Hepatocyte (in vitro differentiated cells): ENCODE data around the gene CRELD2. TPM values are rescaled to one million over a fixed set of nuclear protein-coding genes. Genes with fewer than 3 reads are reported as not detected.

ENCODE experiments used
- DNase-seq: peaks from one replicate; pipeline ENCODE4 v3.0.0-alpha.2; 2016; ENCODE audit warnings: low spot score
- H2AFZ ChIP-seq: fragments of 200-600 bp; sonication (generic); 2 replicates; pipeline ENCODE4 v1.6.0; 2016; ENCODE audit warnings: antibody characterized with exemption, mild to moderate bottlenecking
- H3K27ac ChIP-seq: fragments of 200-600 bp; sonication (generic); 2 replicates; pipeline ENCODE4 v1.5.1; 2016; ENCODE audit warnings: mild to moderate bottlenecking
- H3K27me3 ChIP-seq: fragments of 200-600 bp; sonication (generic); 2 replicates; pipeline ENCODE4 v1.6.1; 2016
- H3K36me3 ChIP-seq: fragments of 200-600 bp; sonication (generic); replicated peaks from 2 replicates; pipeline ENCODE4 v1.5.1; 2016; ENCODE audit warnings: low read depth; ENCODE audit not compliant: insufficient read depth
- H3K4me1 ChIP-seq: fragments of 200-600 bp; sonication (generic); 2 replicates; pipeline ENCODE4 v1.5.1; 2016; ENCODE audit warnings: mild to moderate bottlenecking, moderate library complexity; ENCODE audit not compliant: insufficient read depth
- H3K4me2 ChIP-seq: fragments of 200-600 bp; sonication (generic); 2 replicates; pipeline ENCODE4 v1.6.0; 2016
- H3K4me3 ChIP-seq: fragments of 200-600 bp; sonication (generic); 2 replicates; pipeline ENCODE4 v1.5.1; 2016; ENCODE audit warnings: mild to moderate bottlenecking
- H3K79me2 ChIP-seq: fragments of 200-600 bp; sonication (generic); 2 replicates; pipeline ENCODE4 v1.6.0; 2017; ENCODE audit warnings: mild to moderate bottlenecking
- H3K9me2 ChIP-seq: fragments of 200-600 bp; sonication (generic); replicated peaks from 2 replicates; pipeline ENCODE4 v1.6.0; 2017; ENCODE audit warnings: mild to moderate bottlenecking; ENCODE audit not compliant: insufficient read depth
- H3K9me3 ChIP-seq: fragments of 200-600 bp; sonication (generic); 2 replicates; pipeline ENCODE4 v1.5.1; 2016; ENCODE audit warnings: low read depth, mild to moderate bottlenecking
- H4K20me1 ChIP-seq: fragments of 200-600 bp; sonication (generic); 2 replicates; pipeline ENCODE4 v1.6.0; 2016; ENCODE audit warnings: mild to moderate bottlenecking; ENCODE audit not compliant: insufficient read depth, poor library complexity, severe bottlenecking
- CTCF ChIP-seq: fragments of 200-600 bp; sonication (generic); IDR thresholded peaks from 2 replicates; pipeline ENCODE4 v1.5.1; 2016; ENCODE audit warnings: antibody characterized with exemption, mild to moderate bottlenecking; ENCODE audit not compliant: poor library complexity
- EZH2 ChIP-seq: fragments of 200-600 bp; sonication (generic); IDR thresholded peaks from 2 replicates; pipeline ENCODE4 v1.6.1; 2016; ENCODE audit warnings: antibody characterized with exemption, mild to moderate bottlenecking, borderline replicate concordance
- EZH2phosphoT487 ChIP-seq: fragments of 200-600 bp; sonication (generic); IDR thresholded peaks from one replicate; pipeline ENCODE4 v1.6.1; 2018; ENCODE audit warnings: antibody characterized with exemption, mild to moderate bottlenecking, low read depth, moderate library complexity; ENCODE audit not compliant: unreplicated experiment, severe bottlenecking
- WGBS: methylation state at CpG from one replicate; pipeline ENCODE4 v1.1.6; 2016; ENCODE audit warnings: low lambda C conversion rate; ENCODE audit errors: missing lambda C conversion rate; 5-methylcytosine and 5-hydroxymethylcytosine counted together
- polyA plus RNA-seq: library from polyadenylated mRNA; unstranded; fragments of >200 nt; fragmentation: Nextera tagmentation; extraction: Ambion mirVana; gene quantifications from 2 replicates; pipeline ENCODE4 v1.2.1, GENCODE V29; 2016
- total RNA-seq: library from RNA; depleted of rRNA; stranded (reverse); fragments of >200 nt; gene quantifications from 2 replicates; pipeline ENCODE4 v1.2.3, GENCODE V29; 2014

The CRELD2 gene
- total and polyA plus RNA-seq, 2 experiments from 2014 or later: 79.7 to 129 TPM

- peak overlapping the region; percentile 22 for H2AFZ ChIP-seq
- no peak for TF ChIP-seq CTCF
- no peak for TF ChIP-seq EZH2phosphoT487
- no peak for TF ChIP-seq EZH2
- H3K27me3 ChIP-seq: no peaks in the 10 kb centered on the region
- H3K4me1 ChIP-seq: peaks cover 40% of the 10 kb centered on the region
- H3K79me2 ChIP-seq: peaks cover 35% of the 10 kb centered on the region
- peak overlapping the region; percentile 43 for H3K4me3 ChIP-seq
- no peaks in the 10 kb centered on the region for H3K9me3 ChIP-seq
- WGBS: 22% methylated on average over 15 of the region's 21 CpGs
- H3K36me3 ChIP-seq: no peaks in the 10 kb centered on the region
- H3K4me2 ChIP-seq: peak overlapping the region; percentile 97
- peaks cover 36% of the 10 kb centered on the region for H4K20me1 ChIP-seq
- H3K9me2 ChIP-seq: no peaks in the 10 kb centered on the region
- no peak for DNase-seq
- H3K27ac ChIP-seq: peak overlapping the region; percentile 94
Measured at GRCh38 chr22:49959782-49960158, 41.3 kb downstream of the CRELD2 start.

GRCh38 chr22:49960159-49961004 is 41.9 kb downstream of the CRELD2 start, which contains the start of gene PIM3:
Gene PIM3, plus strand, starts transcription at chr22:49960772. Its CDS starts 176 bp downstream, at chr22:49960948.
- H3K27ac ChIP-seq: peak within 1 kb of the TSS; percentile 94
- H3K4me3 ChIP-seq: peak within 1 kb of the TSS; percentile 96
- no peaks in the 10 kb centered on the region for H3K9me3 ChIP-seq
- no peaks in the 10 kb centered on the region for H3K9me2 ChIP-seq
- DNase-seq: peak; percentile 98
- peak within 1 kb of the TSS; percentile 22 for H2AFZ ChIP-seq
- WGBS: under 1% methylated on average over 54 of the region's 137 CpGs
- peaks cover 34% of the 10 kb centered on the region for H3K4me1 ChIP-seq
- peaks cover 42% of the 10 kb centered on the region for H4K20me1 ChIP-seq
- no peak for TF ChIP-seq CTCF
- TF ChIP-seq EZH2: no peak
- TF ChIP-seq EZH2phosphoT487: no peak
- H3K79me2 ChIP-seq: peaks cover 35% of the 10 kb centered on the region
- H3K4me2 ChIP-seq: peak within 1 kb of the TSS; percentile 97
- H3K27me3 ChIP-seq: no peaks in the 10 kb centered on the region
- H3K36me3 ChIP-seq: no peaks in the 10 kb centered on the region

GRCh38 chr22:49961005-49961600 is 42.7 kb downstream of the CRELD2 start:
- H4K20me1 ChIP-seq: peaks cover 43% of the 10 kb centered on the region
- no peaks in the 10 kb centered on the region for H3K9me3 ChIP-seq
- WGBS: under 1% methylated on average over 23 of the region's 84 CpGs
- no peaks in the 10 kb centered on the region for H3K27me3 ChIP-seq
- peaks cover 32% of the 10 kb centered on the region for H3K4me1 ChIP-seq
- H3K79me2 ChIP-seq: peaks cover 35% of the 10 kb centered on the region
- H2AFZ ChIP-seq: no peak overlapping the region
- peak overlapping the region; percentile 94 for H3K27ac ChIP-seq
- H3K4me2 ChIP-seq: peak overlapping the region; percentile 95
- H3K9me2 ChIP-seq: no peaks in the 10 kb centered on the region
- DNase-seq: peak; percentile 68
- no peaks in the 10 kb centered on the region for H3K36me3 ChIP-seq
- peak overlapping the region; percentile 96 for H3K4me3 ChIP-seq
- no peak for TF ChIP-seq EZH2phosphoT487
- TF ChIP-seq EZH2: no peak
- no peak for TF ChIP-seq CTCF
